Raji (cell line): ENCODE results near the gene CFAP92.

ENCODE experiments used
- POLR2A ChIP-seq: IDR thresholded peaks from 2 replicates; pipeline ENCODE4 v1.6.1; 2011; ENCODE audit warnings: low read depth, low read length, control low read depth; ENCODE audit not compliant: insufficient read depth

Gene CFAP92

GRCh38 chr3:128945041-128945877 is 48.6 kb downstream of the CFAP92 start:
- no peak for TF ChIP-seq POLR2A

DNA sequence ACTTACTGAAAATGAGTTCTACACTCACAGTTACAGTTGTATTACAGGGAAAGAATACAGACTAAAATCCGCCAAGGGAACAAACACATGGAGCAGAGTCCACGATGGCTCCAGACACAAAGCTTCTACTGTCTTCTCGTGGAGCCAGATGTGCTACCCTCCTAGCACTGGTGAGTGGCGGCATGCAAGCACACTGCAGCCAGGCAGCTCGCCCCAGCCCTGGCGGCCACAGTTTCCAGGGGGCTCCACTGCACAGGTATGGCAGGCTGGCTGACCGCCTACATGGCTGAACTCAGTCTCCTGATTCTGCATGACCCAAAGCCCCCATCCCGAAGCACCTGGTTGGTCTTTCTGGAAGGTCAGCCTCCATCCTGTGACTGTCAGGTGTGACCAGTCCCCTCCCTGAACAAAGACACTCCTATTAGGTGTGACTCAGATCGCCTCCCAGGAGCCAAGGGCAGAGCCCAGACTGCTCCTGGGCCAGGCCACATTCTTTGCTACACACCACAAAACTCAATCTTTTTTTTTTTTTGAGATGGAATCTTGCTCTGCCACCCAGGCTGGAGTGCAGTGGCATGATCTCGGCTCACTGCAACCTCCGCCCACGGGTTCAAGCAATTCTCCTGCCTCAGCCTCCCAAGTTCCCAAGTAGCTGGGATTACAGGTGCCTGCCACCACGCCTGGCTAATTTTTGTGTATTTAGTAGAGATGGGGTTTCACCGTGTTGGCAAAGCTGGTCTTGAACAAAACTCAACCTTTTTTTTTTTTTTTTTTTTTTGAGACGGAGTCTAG is 51.5 kb downstream of the CFAP92 start:
- TF ChIP-seq POLR2A = no peak

DNA sequence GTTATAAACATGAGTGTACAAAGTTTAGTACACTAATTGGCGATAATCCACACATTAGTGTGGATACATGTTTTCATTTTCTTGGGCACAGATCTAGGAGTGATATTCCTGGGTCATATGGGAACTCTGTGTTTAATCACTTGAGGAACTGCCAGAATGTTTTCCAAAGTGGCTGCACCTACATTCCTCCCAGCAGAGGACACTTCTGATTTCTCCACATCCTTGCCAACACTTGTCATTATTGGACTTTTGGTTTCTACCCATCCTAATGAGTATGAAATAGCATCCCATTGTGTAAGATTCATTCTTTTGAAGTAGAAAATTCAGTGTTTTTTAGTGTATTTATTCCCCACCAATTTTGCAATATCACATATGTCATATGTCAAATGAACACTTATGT is 53.6 kb downstream of the CFAP92 start:
- no peak for TF ChIP-seq POLR2A

GRCh38 chr3:128936341-128936740 is 57.5 kb downstream of the CFAP92 start:
- no peak for TF ChIP-seq POLR2A

DNA sequence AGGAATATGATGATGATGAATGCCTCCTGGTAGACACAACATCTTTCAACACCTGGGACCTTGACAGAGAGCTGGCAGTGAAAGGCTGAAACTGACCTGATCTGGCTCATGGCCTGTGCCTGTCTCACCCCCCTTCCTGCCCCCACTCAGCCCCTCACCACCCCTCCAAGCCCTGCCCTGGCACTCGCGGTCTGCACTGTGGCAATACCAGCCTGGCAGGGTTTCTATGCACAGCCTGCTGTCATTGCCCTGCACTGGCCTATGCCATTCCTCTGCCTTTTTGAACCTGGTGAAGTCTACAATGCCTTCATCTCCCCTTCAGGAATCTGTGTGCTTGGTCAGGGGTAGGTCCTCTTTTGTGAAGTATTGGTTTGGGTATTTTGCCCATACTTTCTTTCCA is 58.0 kb downstream of the CFAP92 start:
- no peak for TF ChIP-seq POLR2A

DNA sequence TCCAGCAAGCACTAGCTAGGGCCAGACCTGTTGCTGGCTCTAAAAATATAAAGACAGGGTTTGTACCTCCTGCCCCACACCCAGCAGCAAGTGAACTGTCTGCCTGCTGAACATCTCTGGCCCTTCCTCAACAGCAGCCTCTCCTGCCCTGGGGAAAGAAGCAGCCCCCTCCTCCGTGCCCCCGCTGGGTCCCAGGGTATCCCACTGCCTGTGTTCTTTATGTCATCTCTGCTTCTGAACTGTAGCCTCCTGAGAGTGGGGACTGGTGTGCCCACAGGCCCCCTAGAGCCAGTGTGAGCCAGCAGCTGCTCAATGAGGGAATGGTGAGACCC is 60.0 kb downstream of the CFAP92 start:
- TF ChIP-seq POLR2A = no peak

GRCh38 chr3:128933213-128933921 is 60.5 kb downstream of the CFAP92 start:
- TF ChIP-seq POLR2A = no peak

- TF ChIP-seq POLR2A = no peak
Measured at GRCh38 chr3:128932516-128933212, 61.2 kb downstream of the CFAP92 start.

- TF ChIP-seq POLR2A = no peak
Measured at GRCh38 chr3:128931046-128931445, 62.8 kb downstream of the CFAP92 start.

DNA sequence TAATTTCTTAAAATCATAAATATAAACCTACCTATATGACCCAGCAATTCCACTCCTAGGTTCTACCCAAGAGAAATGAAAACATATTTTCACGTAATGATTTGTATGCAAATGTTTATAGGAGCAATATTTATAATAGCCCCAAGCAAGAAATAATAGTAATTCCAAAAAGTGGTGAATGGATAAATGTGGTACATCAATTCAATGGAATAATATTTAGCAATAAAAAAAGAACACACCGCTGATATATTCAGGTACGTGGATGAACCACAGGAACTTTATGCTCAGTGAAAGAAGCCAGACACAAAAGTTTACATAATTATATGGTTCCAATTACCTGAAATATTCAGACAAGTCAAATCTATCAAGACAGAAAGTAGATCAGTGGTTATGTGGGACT is 64.5 kb downstream of the CFAP92 start:
- TF ChIP-seq POLR2A = no peak

GRCh38 chr3:128923576-128923975 is 70.3 kb downstream of the CFAP92 start:
- no peak for TF ChIP-seq POLR2A

GRCh38 chr3:128922804-128923459 is 70.9 kb downstream of the CFAP92 start:
- no peak for TF ChIP-seq POLR2A

GRCh38 chr3:128919988-128920387 is 73.9 kb downstream of the CFAP92 start:
- TF ChIP-seq POLR2A = no peak

DNA sequence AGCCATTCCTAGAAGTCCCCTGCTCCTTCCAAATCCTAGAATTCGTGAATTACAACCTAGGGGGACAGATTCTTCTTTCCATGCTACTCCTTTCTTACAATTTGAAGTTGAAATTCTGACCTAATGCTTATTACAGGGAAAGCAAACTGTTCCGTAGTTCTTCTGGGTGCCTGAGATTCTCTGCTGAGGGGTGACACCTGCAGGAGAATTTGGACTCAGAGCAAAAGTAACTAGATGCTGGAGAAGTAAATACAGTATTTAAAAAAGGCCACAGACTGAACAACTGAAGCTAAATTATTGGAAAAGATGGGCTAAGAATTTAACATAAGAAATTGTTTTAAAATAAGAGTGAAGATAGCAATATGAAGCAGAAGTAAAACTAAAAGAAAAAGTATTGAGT is 76.6 kb downstream of the CFAP92 start:
- TF ChIP-seq POLR2A = no peak
